K562 (cell line): ENCODE measurements around the gene SETD1B. TPM values are rescaled to one million over a fixed set of nuclear protein-coding genes. Genes with fewer than 3 reads are reported as not detected.

Experiments
- BCOR ChIP-seq: fragments of 450-650 bp; IDR thresholded peaks from 2 replicates; pipeline ENCODE4 v1.6.1; 2016
- MTA2 ChIP-seq: fragments of 450-650 bp; IDR thresholded peaks from 2 replicates; pipeline ENCODE4 v1.6.1; 2016; ENCODE audit warnings: low read depth
- POU5F1 ChIP-seq: fragments of 150-350 bp; IDR thresholded peaks from 2 replicates; pipeline ENCODE4 v1.6.1; 2014; ENCODE audit warnings: borderline replicate concordance, low read length, low read depth, mild to moderate bottlenecking; ENCODE audit not compliant: partially characterized antibody
- SMAD4 ChIP-seq: fragments of 250-450 bp; sonication (Bioruptor Pico); conservative IDR thresholded peaks from 2 replicates; pipeline ENCODE4 v1.8.0; 2021; ENCODE audit warnings: inconsistent platforms, mild to moderate bottlenecking, moderate library complexity
- SREBF1 ChIP-seq: fragments of 150-350 bp; IDR thresholded peaks from 2 replicates; pipeline ENCODE4 v1.6.1; 2014; ENCODE audit warnings: antibody characterized with exemption, low read depth, low read length, borderline replicate concordance
- ZC3H8 ChIP-seq: fragments of 450-650 bp; IDR thresholded peaks from 2 replicates; pipeline ENCODE4 v1.6.1; 2017
- ZNF140 ChIP-seq: fragments of 250-450 bp; sonication (Bioruptor Pico); IDR thresholded peaks from 2 replicates; pipeline ENCODE4 v1.8.0; 2021; ENCODE audit warnings: moderate library complexity, mild to moderate bottlenecking, inconsistent platforms
- polyA plus RNA-seq, 8 experiments: library from polyadenylated mRNA; depleted of rRNA in 4 of 8; stranded (reverse) in 5 of 8; unstranded in 3 of 8; fragments of >200 nt; fragmentation: Nextera tagmentation in 2 of 8; fragmentation: Illumina TruSeq in 1 of 8; extraction: Ambion mirVana in 2 of 8; extraction: Trizol in 1 of 8; gene quantifications; 2 replicates each; pipeline versions ENCODE4 v1.2.1 to v1.2.3, GENCODE V29; 2011 to 2014; ENCODE audit warnings: inconsistent platforms in 1 of 8, missing spikeins in 1 of 8
- total RNA-seq, 7 experiments: library from RNA; depleted of rRNA in 6 of 7; stranded (reverse); fragments of >200 nt in 6 of 7; fragmentation: Illumina TruSeq in 2 of 7; extraction: Trizol in 2 of 7; gene quantifications; 2 replicates each; pipeline versions ENCODE4 v1.2.1 to v1.2.3, GENCODE V29; 2011 to 2021; ENCODE audit warnings: low replicate concordance in 1 of 7
- TF ChIP-seq, protein P1 (sequence below): fragments of 200-800 bp; sonication (Bioruptor generic); IDR thresholded peaks from 2 replicates; pipeline ENCODE4 v1.6.1; 2016; ENCODE audit warnings: missing genetic modification characterization, missing compliant biosample characterization
- TF ChIP-seq, protein P2 (sequence below): fragments of 450-650 bp; formaldehyde crosslinking; IDR thresholded peaks from 2 replicates; pipeline ENCODE4 v1.4.0; 2022; ENCODE audit warnings: missing genetic modification characterization

SETD1B gene
- total and polyA plus RNA-seq, 9 of the 15 experiments (the other 6 are each of a cell fraction or from before 2014, with no cell fraction given), result 0.48 to 26.6 (median 2.3) TPM

DNA sequence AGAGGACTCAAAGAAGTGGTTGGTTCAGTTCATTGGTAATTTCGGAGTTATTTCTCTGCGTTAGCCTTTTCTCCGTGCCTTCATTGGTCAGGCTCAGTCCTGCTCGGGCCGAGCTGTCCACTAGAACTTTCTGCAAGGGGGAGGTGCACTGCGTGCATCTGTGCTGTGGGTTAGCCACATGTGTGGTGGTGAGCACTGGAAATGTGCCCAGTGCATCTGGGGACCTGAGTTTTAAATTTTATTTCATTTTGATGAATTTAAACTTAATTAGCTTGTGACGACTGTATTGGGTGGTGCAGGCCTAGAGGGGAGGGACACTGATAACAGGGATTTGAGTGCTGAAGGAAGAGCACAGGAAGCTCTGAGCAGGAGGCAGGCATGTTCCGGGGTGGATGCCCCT lies 24.5 kb downstream of the SETD1B start (continued):
- TF ChIP-seq, protein P1, sequence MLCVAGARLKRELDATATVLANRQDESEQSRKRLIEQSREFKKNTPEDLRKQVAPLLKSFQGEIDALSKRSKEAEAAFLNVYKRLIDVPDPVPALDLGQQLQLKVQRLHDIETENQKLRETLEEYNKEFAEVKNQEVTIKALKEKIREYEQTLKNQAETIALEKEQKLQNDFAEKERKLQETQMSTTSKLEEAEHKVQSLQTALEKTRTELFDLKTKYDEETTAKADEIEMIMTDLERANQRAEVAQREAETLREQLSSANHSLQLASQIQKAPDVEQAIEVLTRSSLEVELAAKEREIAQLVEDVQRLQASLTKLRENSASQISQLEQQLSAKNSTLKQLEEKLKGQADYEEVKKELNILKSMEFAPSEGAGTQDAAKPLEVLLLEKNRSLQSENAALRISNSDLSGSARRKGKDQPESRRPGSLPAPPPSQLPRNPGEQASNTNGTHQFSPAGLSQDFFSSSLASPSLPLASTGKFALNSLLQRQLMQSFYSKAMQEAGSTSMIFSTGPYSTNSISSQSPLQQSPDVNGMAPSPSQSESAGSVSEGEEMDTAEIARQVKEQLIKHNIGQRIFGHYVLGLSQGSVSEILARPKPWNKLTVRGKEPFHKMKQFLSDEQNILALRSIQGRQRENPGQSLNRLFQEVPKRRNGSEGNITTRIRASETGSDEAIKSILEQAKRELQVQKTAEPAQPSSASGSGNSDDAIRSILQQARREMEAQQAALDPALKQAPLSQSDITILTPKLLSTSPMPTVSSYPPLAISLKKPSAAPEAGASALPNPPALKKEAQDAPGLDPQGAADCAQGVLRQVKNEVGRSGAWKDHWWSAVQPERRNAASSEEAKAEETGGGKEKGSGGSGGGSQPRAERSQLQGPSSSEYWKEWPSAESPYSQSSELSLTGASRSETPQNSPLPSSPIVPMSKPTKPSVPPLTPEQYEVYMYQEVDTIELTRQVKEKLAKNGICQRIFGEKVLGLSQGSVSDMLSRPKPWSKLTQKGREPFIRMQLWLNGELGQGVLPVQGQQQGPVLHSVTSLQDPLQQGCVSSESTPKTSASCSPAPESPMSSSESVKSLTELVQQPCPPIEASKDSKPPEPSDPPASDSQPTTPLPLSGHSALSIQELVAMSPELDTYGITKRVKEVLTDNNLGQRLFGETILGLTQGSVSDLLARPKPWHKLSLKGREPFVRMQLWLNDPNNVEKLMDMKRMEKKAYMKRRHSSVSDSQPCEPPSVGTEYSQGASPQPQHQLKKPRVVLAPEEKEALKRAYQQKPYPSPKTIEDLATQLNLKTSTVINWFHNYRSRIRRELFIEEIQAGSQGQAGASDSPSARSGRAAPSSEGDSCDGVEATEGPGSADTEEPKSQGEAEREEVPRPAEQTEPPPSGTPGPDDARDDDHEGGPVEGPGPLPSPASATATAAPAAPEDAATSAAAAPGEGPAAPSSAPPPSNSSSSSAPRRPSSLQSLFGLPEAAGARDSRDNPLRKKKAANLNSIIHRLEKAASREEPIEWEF (CRISPR knock-in tag), result no peak
- TF ChIP-seq MTA2, result no peak
- TF ChIP-seq BCOR, result no peak
- TF ChIP-seq, protein P2, sequence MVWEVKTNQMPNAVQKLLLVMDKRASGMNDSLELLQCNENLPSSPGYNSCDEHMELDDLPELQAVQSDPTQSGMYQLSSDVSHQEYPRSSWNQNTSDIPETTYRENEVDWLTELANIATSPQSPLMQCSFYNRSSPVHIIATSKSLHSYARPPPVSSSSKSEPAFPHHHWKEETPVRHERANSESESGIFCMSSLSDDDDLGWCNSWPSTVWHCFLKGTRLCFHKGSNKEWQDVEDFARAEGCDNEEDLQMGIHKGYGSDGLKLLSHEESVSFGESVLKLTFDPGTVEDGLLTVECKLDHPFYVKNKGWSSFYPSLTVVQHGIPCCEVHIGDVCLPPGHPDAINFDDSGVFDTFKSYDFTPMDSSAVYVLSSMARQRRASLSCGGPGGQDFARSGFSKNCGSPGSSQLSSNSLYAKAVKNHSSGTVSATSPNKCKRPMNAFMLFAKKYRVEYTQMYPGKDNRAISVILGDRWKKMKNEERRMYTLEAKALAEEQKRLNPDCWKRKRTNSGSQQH (CRISPR knock-in tag), result no peak
- no peak for TF ChIP-seq POU5F1
- no peak for TF ChIP-seq ZC3H8
- TF ChIP-seq SREBF1, result no peak
- TF ChIP-seq ZNF140 (CRISPR knock-in tag), result no peak
- TF ChIP-seq SMAD4 (CRISPR knock-in tag), result no peak
- TF ChIP-seq, all 486 proteins: peak for 0
